ENCODE data around the gene SUCO. TPM values are rescaled to one million over a fixed set of nuclear protein-coding genes. Genes with fewer than 3 reads are reported as not detected.

Gene SUCO
- 10 to 100 TPM; 23.9 to 49.4 (median 34.5) TPM for total RNA-seq

- Histone ChIP-seq H3K27me3 (no peaks in the 10 kb centered on the region), H3K36me3 (no peaks in the 10 kb centered on the region), H3K4me1 (peaks cover 33% of the 10 kb centered on the region), H3K9me3 (no peaks in the 10 kb centered on the region), H3K27ac (peak within 1 kb of the TSS; percentile 94), H3K4me3 (peak within 1 kb of the TSS; percentile 62)
- WGBS, result 3% methylated on average over 32 of the region's 74 CpGs
- DNase-seq (ENCODE audit: low spot score in 2 of 2), result peak; percentile 100
- TF ChIP-seq, protein P1, sequence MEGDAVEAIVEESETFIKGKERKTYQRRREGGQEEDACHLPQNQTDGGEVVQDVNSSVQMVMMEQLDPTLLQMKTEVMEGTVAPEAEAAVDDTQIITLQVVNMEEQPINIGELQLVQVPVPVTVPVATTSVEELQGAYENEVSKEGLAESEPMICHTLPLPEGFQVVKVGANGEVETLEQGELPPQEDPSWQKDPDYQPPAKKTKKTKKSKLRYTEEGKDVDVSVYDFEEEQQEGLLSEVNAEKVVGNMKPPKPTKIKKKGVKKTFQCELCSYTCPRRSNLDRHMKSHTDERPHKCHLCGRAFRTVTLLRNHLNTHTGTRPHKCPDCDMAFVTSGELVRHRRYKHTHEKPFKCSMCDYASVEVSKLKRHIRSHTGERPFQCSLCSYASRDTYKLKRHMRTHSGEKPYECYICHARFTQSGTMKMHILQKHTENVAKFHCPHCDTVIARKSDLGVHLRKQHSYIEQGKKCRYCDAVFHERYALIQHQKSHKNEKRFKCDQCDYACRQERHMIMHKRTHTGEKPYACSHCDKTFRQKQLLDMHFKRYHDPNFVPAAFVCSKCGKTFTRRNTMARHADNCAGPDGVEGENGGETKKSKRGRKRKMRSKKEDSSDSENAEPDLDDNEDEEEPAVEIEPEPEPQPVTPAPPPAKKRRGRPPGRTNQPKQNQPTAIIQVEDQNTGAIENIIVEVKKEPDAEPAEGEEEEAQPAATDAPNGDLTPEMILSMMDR (IDR thresholded peaks at IDR 0.05), result peak in 1 of 2 donors; percentile 11
- peak in 2 of 3 donors; percentile 36 to 49 for TF ChIP-seq POLR2AphosphoS5 (IDR thresholded peaks at IDR 0.05)
- peak; percentile 79 to 88 for TF ChIP-seq POLR2A (IDR thresholded peaks at IDR 0.05)
- TF ChIP-seq EP300 (IDR thresholded peaks at IDR 0.05), result no peak
These were observed at the start of gene SUCO for GRCh38 chr1:172532700-172533512. Gene SUCO, plus strand, starts transcription at chr1:172533150. Its CDS starts 286 bp downstream, at chr1:172533436.

DNA sequence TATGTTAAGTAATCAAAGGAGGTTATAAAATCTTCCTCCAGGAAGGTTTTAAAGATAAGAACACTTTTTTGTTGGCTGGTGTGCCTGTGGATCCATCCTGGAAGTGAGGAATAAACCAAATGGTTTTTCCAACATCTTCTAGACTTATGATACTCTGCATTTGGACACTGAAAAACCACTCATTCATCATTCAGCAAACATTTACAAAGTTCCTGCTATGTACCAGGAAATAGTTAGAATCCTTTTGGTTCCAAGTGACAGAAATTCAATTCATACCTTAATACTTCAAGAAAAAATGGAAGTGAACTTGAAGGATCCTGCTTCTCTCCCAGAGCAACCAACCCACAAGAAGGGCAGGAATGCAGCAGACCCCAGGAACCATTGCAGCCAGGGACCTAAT is 49.5 kb upstream of the SUCO start:
- no peaks in the 10 kb centered on the region for H3K9me3 ChIP-seq
- no peak for TF ChIP-seq POLR2AphosphoS5 (IDR thresholded peaks at IDR 0.05)
- TF ChIP-seq, protein P1 (IDR thresholded peaks at IDR 0.05), result no peak
- no peak for TF ChIP-seq EP300 (IDR thresholded peaks at IDR 0.05)
- no peak for TF ChIP-seq POLR2A (IDR thresholded peaks at IDR 0.05)
- H3K4me3 ChIP-seq, result no peak overlapping the region
- no peaks in the 10 kb centered on the region for H3K36me3 ChIP-seq
- DNase-seq (ENCODE audit: low spot score in 2 of 2), result no peak
- no peaks in the 10 kb centered on the region for H3K27me3 ChIP-seq
- no peak overlapping the region for H3K27ac ChIP-seq
- no peaks in the 10 kb centered on the region for H3K4me1 ChIP-seq

DNA sequence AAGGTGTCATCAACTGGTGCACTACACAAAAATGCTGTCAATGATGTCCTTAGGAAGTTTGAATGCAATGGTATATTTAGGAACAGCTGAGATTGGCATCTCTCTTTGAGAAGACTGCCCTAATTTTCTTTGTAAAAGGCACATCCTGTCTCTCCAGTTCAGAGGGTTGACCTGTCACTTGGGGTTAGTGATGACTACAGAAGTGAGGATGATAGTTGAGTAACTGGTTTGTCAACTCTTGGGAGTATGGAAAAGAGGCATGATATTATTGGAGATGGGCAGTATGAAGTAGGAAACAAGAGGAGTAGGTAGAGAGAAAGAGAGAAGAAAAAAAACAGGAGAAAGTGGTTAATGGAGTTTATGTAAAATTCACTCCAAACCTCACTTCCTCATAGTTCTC is 48.7 kb upstream of the SUCO start:
- Histone ChIP-seq H3K27ac (no peak overlapping the region), H3K4me3 (no peak overlapping the region), H3K27me3 (no peaks in the 10 kb centered on the region), H3K36me3 (no peaks in the 10 kb centered on the region), H3K9me3 (no peaks in the 10 kb centered on the region), H3K4me1 (no peaks in the 10 kb centered on the region)
- no peak for DNase-seq (ENCODE audit: low spot score in 2 of 2)
- TF ChIP-seq, protein P1 (IDR thresholded peaks at IDR 0.05), result no peak
- no peak for TF ChIP-seq EP300 (IDR thresholded peaks at IDR 0.05)
- TF ChIP-seq POLR2AphosphoS5 (IDR thresholded peaks at IDR 0.05), result no peak
- no peak for TF ChIP-seq POLR2A (IDR thresholded peaks at IDR 0.05)

- H3K27ac ChIP-seq, result no peak overlapping the region
- H3K27me3 ChIP-seq, result no peaks in the 10 kb centered on the region
- 54% methylated on average over 5 of the region's 5 CpGs for WGBS
- no peaks in the 10 kb centered on the region for H3K4me1 ChIP-seq
- no peak overlapping the region for H3K4me3 ChIP-seq
- H3K36me3 ChIP-seq, result no peaks in the 10 kb centered on the region
- TF ChIP-seq, protein P1 (IDR thresholded peaks at IDR 0.05), result no peak
- TF ChIP-seq POLR2A (IDR thresholded peaks at IDR 0.05), result no peak
- TF ChIP-seq POLR2AphosphoS5 (IDR thresholded peaks at IDR 0.05), result no peak
- no peak for TF ChIP-seq EP300 (IDR thresholded peaks at IDR 0.05)
- H3K9me3 ChIP-seq, result no peaks in the 10 kb centered on the region
- DNase-seq (ENCODE audit: low spot score in 2 of 2), result no peak
These were observed 47.3 kb upstream of the SUCO start for GRCh38 chr1:172485626-172486025.

GRCh38 chr1:172486805-172487454 is 46.0 kb upstream of the SUCO start:
- no peaks in the 10 kb centered on the region for H3K9me3 ChIP-seq
- no peaks in the 10 kb centered on the region for H3K36me3 ChIP-seq
- no peak overlapping the region for H3K4me3 ChIP-seq
- WGBS, result 48% methylated on average over 3 of the region's 3 CpGs
- DNase-seq (ENCODE audit: low spot score in 2 of 2), result no peak
- H3K27me3 ChIP-seq, result peaks cover 4% of the 10 kb centered on the region
- no peak overlapping the region for H3K27ac ChIP-seq
- no peak for TF ChIP-seq EP300 (IDR thresholded peaks at IDR 0.05)
- TF ChIP-seq, protein P1 (IDR thresholded peaks at IDR 0.05), result no peak
- no peak for TF ChIP-seq POLR2A (IDR thresholded peaks at IDR 0.05)
- H3K4me1 ChIP-seq, result no peaks in the 10 kb centered on the region
